HCT116 (cell line): ENCODE data around the gene TRMT1. TPM values are rescaled to one million over a fixed set of nuclear protein-coding genes. Genes with fewer than 3 reads are reported as not detected.

ENCODE experiments used
- ATAC-seq: fragments of 200-7000 bp; cut with Tn5 transposase; 2 replicates; pipeline ENCODE4 v1.9.1; 2020; ENCODE audit warnings: mild to moderate bottlenecking, moderate library complexity
- BruUV-seq: library from RNA; stranded (reverse); fragments of 400-500 nt; replicated peaks from 2 replicates; lab custom pipeline; 2021; lab: Mats Ljungman, UMichigan
- CTCF ChIA-PET: fragments of 300-600 bp; sonication (Branson Sonifier 250); formaldehyde crosslinking; loops from one replicate; lab custom pipeline; 2021; ENCODE audit warnings: antibody characterized with exemption; lab: Charles Lee
- POLR2A ChIA-PET: fragments of 300-600, 350-600 bp; sonication (Branson Sonifier 250); formaldehyde crosslinking; loops from one replicate; lab custom pipeline; 2021; ENCODE audit warnings: antibody characterized with exemption; lab: Charles Lee
- RAD21 ChIA-PET, 2 experiments: fragments of 300-600 bp; sonication (Branson Sonifier 250); formaldehyde crosslinking; loops; one replicate each; lab custom pipeline; 2023; ENCODE audit warnings: low total read pairs in 2 of 2; ENCODE audit not compliant: uncharacterized antibody in 2 of 2, unreplicated experiment in 2 of 2, low non-redundant PET in 1 of 2; lab: Charles Lee
- DNase-seq: peaks from one replicate; pipeline ENCODE4 v3.0.0-alpha.2; 2010; ENCODE audit warnings: low read depth, low spot score
- H2AFZ ChIP-seq: fragments of 200-600 bp; shearing (Covaris generic), sonication (generic); 2 replicates; pipeline ENCODE4 v1.6.1; 2017; ENCODE audit warnings: low read depth, mixed run types, mixed read lengths, antibody characterized with exemption, low read length; ENCODE audit not compliant: poor library complexity, severe bottlenecking
- H3K27ac ChIP-seq: 2 replicates; pipeline ENCODE4 v1.5.1; 2012; ENCODE audit warnings: low read depth, low read length
- H3K27me3 ChIP-seq: fragments of 200-600 bp; sonication (generic); 2 replicates; pipeline ENCODE4 v1.6.1; 2016; ENCODE audit warnings: mixed run types, low read length, mixed read lengths; ENCODE audit not compliant: insufficient read depth
- H3K36me3 ChIP-seq, 2 experiments: fragments of 200-500 bp in 1 of 2; fragments of 200-600 bp in 1 of 2; sonication (Bioruptor generic) in 1 of 2; sonication (generic) in 1 of 2; 2 replicates each; pipeline versions ENCODE4 v1.5.1 to v1.6.1; 2014 to 2016; ENCODE audit warnings: low read length in 2 of 2, inconsistent platforms in 1 of 2, mixed read lengths in 1 of 2, mixed run types in 1 of 2; ENCODE audit not compliant: insufficient read depth in 2 of 2, control insufficient read depth in 1 of 2
- H3K4me1 ChIP-seq, 2 experiments: fragments of 200-600 bp in 1 of 2; sonication (generic) in 1 of 2; 2 replicates each; pipeline versions ENCODE4 v1.5.1 to v1.6.1; 2012 to 2017; ENCODE audit warnings: low read length in 2 of 2, inconsistent platforms in 1 of 2, mild to moderate bottlenecking in 1 of 2, mixed read lengths in 1 of 2, mixed run types in 1 of 2, moderate library complexity in 1 of 2; ENCODE audit not compliant: insufficient read depth in 2 of 2, control insufficient read depth in 1 of 2
- H3K4me2 ChIP-seq: fragments of 200-600 bp; sonication (generic); 2 replicates; pipeline ENCODE4 v1.6.1; 2017; ENCODE audit warnings: mixed run types, low read length, mixed read lengths
- H3K4me3 ChIP-seq, 2 experiments: fragments of 200-600 bp in 1 of 2; sonication (generic) in 1 of 2; replicated peaks in 1 of 2; 2 replicates each; pipeline ENCODE4 v1.5.1; 2011 to 2016; ENCODE audit warnings: low read length in 2 of 2, control low read depth in 1 of 2, low read depth in 1 of 2, mild to moderate bottlenecking in 1 of 2, mixed read lengths in 1 of 2, mixed run types in 1 of 2
- H3K79me2 ChIP-seq: fragments of 200-600 bp; sonication (generic); 2 replicates; pipeline ENCODE4 v1.6.1; 2017; ENCODE audit warnings: mild to moderate bottlenecking, mixed run types, low read length, moderate library complexity, mixed read lengths; ENCODE audit not compliant: insufficient read depth
- H3K9ac ChIP-seq: fragments of 200-600 bp; sonication (generic); 2 replicates; pipeline ENCODE4 v1.6.1; 2016; ENCODE audit warnings: low read length, mixed read lengths
- H3K9me2 ChIP-seq: fragments of 200-600 bp; sonication (generic), shearing (Covaris generic); 2 replicates; pipeline ENCODE4 v1.6.1; 2017; ENCODE audit warnings: mixed run types, mild to moderate bottlenecking, moderate library complexity; ENCODE audit not compliant: insufficient read depth
- H3K9me3 ChIP-seq, 2 experiments: fragments of 200-500 bp in 1 of 2; fragments of 200-600 bp in 1 of 2; sonication (Bioruptor generic) in 1 of 2; sonication (generic) in 1 of 2; 2 replicates each; pipeline ENCODE4 v1.6.1; 2014 to 2017; ENCODE audit warnings: low read length in 2 of 2, mixed read lengths in 2 of 2, inconsistent platforms in 1 of 2, low read depth in 1 of 2, mild to moderate bottlenecking in 1 of 2, mixed run types in 1 of 2, moderate library complexity in 1 of 2; ENCODE audit not compliant: control insufficient read depth in 1 of 2, insufficient read depth in 1 of 2
- H4K20me1 ChIP-seq: fragments of 200-600 bp; sonication (generic), shearing (Covaris generic); 2 replicates; pipeline ENCODE4 v1.6.1; 2017; ENCODE audit warnings: mixed run types, mild to moderate bottlenecking, moderate library complexity; ENCODE audit not compliant: insufficient read depth
- ATF3 ChIP-seq: IDR thresholded peaks from 2 replicates; pipeline ENCODE4 v1.6.1; 2012
- CBX3 ChIP-seq: IDR thresholded peaks from 2 replicates; pipeline ENCODE4 v1.6.1; 2012; ENCODE audit warnings: low read depth
- ELF1 ChIP-seq: IDR thresholded peaks from 2 replicates; pipeline ENCODE4 v1.6.1; 2012; ENCODE audit warnings: low read depth, borderline replicate concordance
- EZH2 ChIP-seq: fragments of 200-600 bp; sonication (generic); IDR thresholded peaks from 2 replicates; pipeline ENCODE4 v1.6.1; 2017; ENCODE audit warnings: antibody characterized with exemption, mixed run types
- FOSL1 ChIP-seq: IDR thresholded peaks from 2 replicates; pipeline ENCODE4 v1.6.1; 2012; ENCODE audit warnings: low read depth
- JUND ChIP-seq: IDR thresholded peaks from 2 replicates; pipeline ENCODE4 v1.6.1; 2012
- MAX ChIP-seq: IDR thresholded peaks from 2 replicates; pipeline ENCODE4 v1.6.1; 2012
- REST ChIP-seq: IDR thresholded peaks from 2 replicates; pipeline ENCODE4 v1.6.1; 2012; ENCODE audit warnings: low read depth
- ZBTB33 ChIP-seq: IDR thresholded peaks from 2 replicates; pipeline ENCODE4 v1.6.1; 2011; ENCODE audit warnings: mild to moderate bottlenecking, low read length, moderate library complexity; ENCODE audit not compliant: insufficient replicate concordance; ENCODE audit errors: extremely low read depth
- ZFX ChIP-seq: fragments of 450-650 bp; IDR thresholded peaks from 2 replicates; pipeline ENCODE4 v1.6.1; 2017
- intact Hi-C: fragments of 100-400 bp; cut with micrococcal nuclease; formaldehyde crosslinking; loops from 2 replicates; pipeline ENCODE4 v1.10.0; 2022
- total RNA-seq: library from RNA; stranded (reverse); gene quantifications from one replicate; pipeline ENCODE4 v1.2.1, GENCODE V29; 2021; ENCODE audit not compliant: unreplicated experiment

The TRMT1 gene
- total RNA-seq, 1 experiment from 2014 or later, result 84.4 TPM

GRCh38 chr19:13094771-13095392 lies 21.7 kb downstream of the TRMT1 start:
- H3K36me3 ChIP-seq, result no peaks in the 10 kb centered on the region
- no peaks in the 10 kb centered on the region for H4K20me1 ChIP-seq
- TF ChIP-seq EZH2, result no peak
- no peak for TF ChIP-seq REST
- no peak for TF ChIP-seq ELF1
- TF ChIP-seq MAX, result no peak
- TF ChIP-seq JUND, result no peak
- TF ChIP-seq ZFX, result no peak
- TF ChIP-seq FOSL1, result no peak
- TF ChIP-seq ATF3, result no peak
- no peak for TF ChIP-seq CBX3
- TF ChIP-seq ZBTB33, result no peak
- DNase-seq (no peak), ATAC-seq (no peak)
- H3K4me3 ChIP-seq, result no peak overlapping the region
- no peak overlapping the region for H3K4me2 ChIP-seq
- RAD21 ChIA-PET, result interaction anchor here (1.3 to 2.5 kb wide), 7 partner anchors 34 to 130 kb away, joined by 6 to 25 read pairs (median 7); no protein-coding TSS in a partner anchor
- no peaks in the 10 kb centered on the region for H3K27me3 ChIP-seq
- no peaks in the 10 kb centered on the region for H3K9me2 ChIP-seq
- no peak overlapping the region for H3K9ac ChIP-seq
- no peaks in the 10 kb centered on the region for H3K9me3 ChIP-seq
- CTCF ChIA-PET, result interaction anchor here (0.9 to 6.6 kb wide), 11 partner anchors 11 to 129 kb away, joined by 3 to 94 read pairs (median 5); partner anchors contain the start of genes IER2, NACC1 and STX10
- BruUV-seq, result no TSS peak
- intact Hi-C loops, result loop anchor here (1.0 to 5.0 kb wide), 2 partner anchors 63 to 112 kb away; no protein-coding TSS in a partner anchor
- peaks cover 6 to 32% of the 10 kb centered on the region in 2 experiments; a peak in 3 of 4 replicates for H3K4me1 ChIP-seq
- POLR2A ChIA-PET, result interaction anchor here (1.0 to 1.8 kb wide), 2 partner anchors 112 to 117 kb away, joined by 3 to 6 read pairs; no protein-coding TSS in a partner anchor
- H3K79me2 ChIP-seq, result no peaks in the 10 kb centered on the region
- no peak overlapping the region for H3K27ac ChIP-seq
- H2AFZ ChIP-seq, result no peak overlapping the region
